CD4-positive, alpha-beta T cell treated with Interleukin-2 at 100 ng/mL for 4 hours (primary cell): ENCODE results near the gene CSAG1.
"Not testable (repeated sequence)": the region's sequence is repeated elsewhere in the genome, so short reads cannot be mapped to it uniquely, and the experiment has no call there.

ENCODE experiments used
- DNase-seq: peaks from one replicate; pipeline ENCODE4 v3.0.0-alpha.2; 2020; ENCODE audit warnings: low spot score

The CSAG1 gene

GRCh38 chrX:152697952-152698931 is 35.3 kb downstream of the CSAG1 start, which contains the start of gene MAGEA3:
Gene MAGEA3, plus strand, starts transcription at chrX:152698794. Its CDS starts 2,039 bp downstream, at chrX:152700833.
- DNase-seq = not testable (repeated sequence)

DNA sequence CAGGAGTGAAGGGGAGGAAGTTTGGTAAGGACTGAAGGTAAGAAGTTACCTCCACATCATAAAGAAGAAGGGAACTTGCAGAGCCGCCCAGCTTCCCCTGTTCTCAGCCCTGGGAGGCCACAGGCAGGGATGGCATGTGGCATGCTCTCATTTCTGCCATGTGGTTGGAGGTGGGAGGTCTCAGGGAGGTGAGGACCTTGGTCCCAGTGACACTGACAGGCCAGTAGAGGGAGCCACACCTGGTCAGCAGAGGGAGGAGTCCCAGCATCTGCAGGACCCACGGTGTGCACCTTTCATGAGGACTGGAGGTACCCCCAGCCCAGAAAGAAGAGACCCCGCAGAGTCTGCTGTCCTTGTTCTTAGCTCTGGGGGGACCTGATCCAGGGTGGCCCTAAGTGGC is 52.5 kb downstream of the CSAG1 start:
- DNase-seq = not testable (repeated sequence)
